SK-N-SH (cell line): Measurements from ENCODE around the gene METTL25B. TPM values are rescaled to one million over a fixed set of nuclear protein-coding genes. Genes with fewer than 3 reads are reported as not detected.
A peak's percentile ranks its signal among the peaks of the same experiment; 100 is the strongest.

ENCODE experiments used
- CTCF ChIA-PET: fragments of 300-600, 350-600 bp; formaldehyde crosslinking; extraction: SDS; loops from one replicate; lab custom pipeline; 2021; lab: Yijun Ruan, JAX
- POLR2A ChIA-PET: fragments of 350-600 bp; sonication (Branson Sonifier 250); formaldehyde crosslinking; extraction: SDS; loops from one replicate; lab custom pipeline; 2020; ENCODE audit warnings: antibody characterized with exemption, inconsistent platforms; lab: Yijun Ruan, JAX
- DNase-seq: peaks from one replicate; pipeline ENCODE4 v3.0.0; 2012
- H2AFZ ChIP-seq: fragments of 200-600 bp; sonication (generic); 2 replicates; pipeline ENCODE4 v1.8.1; 2016; ENCODE audit warnings: antibody characterized with exemption, mild to moderate bottlenecking, low read depth
- H3F3A ChIP-seq: fragments of 200-600 bp; sonication (generic); replicated peaks from 2 replicates; pipeline ENCODE3; 2016; ENCODE audit warnings: antibody characterized with exemption, mild to moderate bottlenecking; ENCODE audit not compliant: insufficient read depth
- H3K27ac ChIP-seq, 2 experiments: fragments of 200-500 bp in 1 of 2; fragments of 200-600 bp in 1 of 2; sonication (Bioruptor generic) in 1 of 2; sonication (generic), shearing (Covaris generic) in 1 of 2; 2 replicates each; pipeline versions ENCODE4 v1.5.1 to v1.6.1; 2014 to 2016; ENCODE audit warnings: low read depth in 2 of 2, inconsistent platforms in 1 of 2, low read length in 1 of 2, mild to moderate bottlenecking in 1 of 2, mixed read lengths in 1 of 2
- H3K27me3 ChIP-seq: fragments of 200-600 bp; sonication (generic), shearing (Covaris generic); 2 replicates; pipeline ENCODE4 v1.6.1; 2016; ENCODE audit warnings: mixed run types; ENCODE audit not compliant: insufficient read depth
- H3K36me3 ChIP-seq, 2 experiments: fragments of 200-500 bp in 1 of 2; fragments of 200-600 bp in 1 of 2; sonication (Bioruptor generic) in 1 of 2; sonication (generic) in 1 of 2; replicated peaks in 1 of 2; 2 replicates each; pipeline versions ENCODE3 to v1.5.1; 2014 to 2016; ENCODE audit warnings: low read length in 1 of 2, mild to moderate bottlenecking in 1 of 2; ENCODE audit not compliant: insufficient read depth in 2 of 2, control insufficient read depth in 1 of 2
- H3K4me1 ChIP-seq, 2 experiments: fragments of 200-500 bp in 1 of 2; fragments of 200-600 bp in 1 of 2; sonication (Bioruptor generic) in 1 of 2; sonication (generic), shearing (Covaris generic) in 1 of 2; 2 replicates each; pipeline versions ENCODE4 v1.5.1 to v1.6.1; 2014 to 2016; ENCODE audit warnings: low read depth in 1 of 2, low read length in 1 of 2, mixed run types in 1 of 2; ENCODE audit not compliant: insufficient read depth in 2 of 2, control insufficient read depth in 1 of 2
- H3K4me2 ChIP-seq: fragments of 200-600 bp; sonication (generic), shearing (Covaris generic); 2 replicates; pipeline ENCODE4 v1.6.1; 2017; ENCODE audit warnings: mixed run types
- H3K4me3 ChIP-seq, 2 experiments: fragments of 200-500 bp in 1 of 2; fragments of 200-600 bp in 1 of 2; sonication (Bioruptor generic) in 1 of 2; sonication (generic), shearing (Covaris generic) in 1 of 2; 2 replicates each; pipeline versions ENCODE4 v1.5.1 to v1.8.1; 2014 to 2016; ENCODE audit warnings: low read depth in 2 of 2, inconsistent platforms in 1 of 2, low read length in 1 of 2, mild to moderate bottlenecking in 1 of 2, mixed read lengths in 1 of 2, moderate library complexity in 1 of 2
- H3K79me2 ChIP-seq: fragments of 200-600 bp; sonication (generic); 2 replicates; pipeline ENCODE4 v1.8.1; 2017; ENCODE audit warnings: mild to moderate bottlenecking; ENCODE audit not compliant: insufficient read depth
- H3K9ac ChIP-seq: fragments of 200-600 bp; sonication (generic); 2 replicates; pipeline ENCODE4 v1.6.1; 2017; ENCODE audit warnings: mixed run types
- H3K9me2 ChIP-seq: fragments of 200-600 bp; sonication (generic); 2 replicates; pipeline ENCODE4 v1.6.1; 2017; ENCODE audit warnings: mixed run types
- H3K9me3 ChIP-seq: fragments of 200-600 bp; sonication (generic); 2 replicates; pipeline ENCODE4 v1.6.1; 2017; ENCODE audit warnings: mixed run types, mild to moderate bottlenecking, moderate library complexity
- H4K20me1 ChIP-seq: fragments of 200-600 bp; sonication (generic); 2 replicates; pipeline ENCODE4 v1.6.1; 2017; ENCODE audit warnings: mild to moderate bottlenecking, mixed run types; ENCODE audit not compliant: insufficient read depth
- EZH2phosphoT487 ChIP-seq: fragments of 200-600 bp; sonication (generic); IDR thresholded peaks from 2 replicates; pipeline ENCODE4 v1.6.1; 2017; ENCODE audit warnings: low read depth, mixed run types, mild to moderate bottlenecking, antibody characterized with exemption, moderate library complexity, borderline replicate concordance
- FOSL2 ChIP-seq: IDR thresholded peaks from 2 replicates; pipeline ENCODE4 v1.4.0; 2012; ENCODE audit warnings: low read depth, mild to moderate bottlenecking, moderate library complexity, borderline replicate concordance
- FOXM1 ChIP-seq: IDR thresholded peaks from 2 replicates; pipeline ENCODE4 v1.4.0; 2012; ENCODE audit warnings: low read depth, mild to moderate bottlenecking
- GABPA ChIP-seq: IDR thresholded peaks from 2 replicates; pipeline ENCODE4 v1.4.0; 2012; ENCODE audit warnings: low read depth, mild to moderate bottlenecking
- GATA2 ChIP-seq: sonication (generic); formaldehyde crosslinking; IDR thresholded peaks from 2 replicates; pipeline ENCODE4 v1.5.0; 2020; ENCODE audit warnings: mild to moderate bottlenecking, missing genetic modification reagents
- MEF2A ChIP-seq: IDR thresholded peaks from 2 replicates; pipeline ENCODE4 v1.4.0; 2012; ENCODE audit warnings: low read depth, borderline replicate concordance
- NFIC ChIP-seq: IDR thresholded peaks from 2 replicates; pipeline ENCODE4 v1.4.0; 2012; ENCODE audit warnings: borderline replicate concordance
- NRF1 ChIP-seq: IDR thresholded peaks from 2 replicates; pipeline ENCODE4 v1.6.1; 2012; ENCODE audit warnings: low read depth, mild to moderate bottlenecking, low read length
- PBX3 ChIP-seq: IDR thresholded peaks from 2 replicates; pipeline ENCODE4; 2012
- RAD21 ChIP-seq: IDR thresholded peaks from 2 replicates; pipeline ENCODE4 v1.6.1; 2012; ENCODE audit warnings: mild to moderate bottlenecking, low read length
- SIN3A ChIP-seq: IDR thresholded peaks from 2 replicates; pipeline ENCODE4 v1.6.1; 2012; ENCODE audit warnings: low read depth, mild to moderate bottlenecking, low read length, moderate library complexity, borderline replicate concordance
- TAF1 ChIP-seq: IDR thresholded peaks from 2 replicates; pipeline ENCODE4 v1.6.1; 2012; ENCODE audit warnings: low read depth, mild to moderate bottlenecking, low read length, moderate library complexity, borderline replicate concordance
- TEAD4 ChIP-seq: IDR thresholded peaks from 2 replicates; pipeline ENCODE4 v1.4.0; 2012; ENCODE audit warnings: mild to moderate bottlenecking, borderline replicate concordance; ENCODE audit not compliant: insufficient read depth
- USF2 ChIP-seq: fragments of 150-350 bp; IDR thresholded peaks from 2 replicates; pipeline ENCODE4 v1.6.1; 2017; ENCODE audit warnings: antibody characterized with exemption, low read length, low read depth, borderline replicate concordance
- YY1 ChIP-seq: IDR thresholded peaks from 2 replicates; pipeline ENCODE4 v1.4.0; 2012; ENCODE audit warnings: low read depth, mild to moderate bottlenecking
- WGBS: methylation state at CpG from one replicate; pipeline ENCODE4 v1.1.6; 2017; ENCODE audit warnings: low lambda C conversion rate; 5-methylcytosine and 5-hydroxymethylcytosine counted together
- polyA plus RNA-seq, 3 experiments: library from polyadenylated mRNA; depleted of rRNA; stranded (reverse); fragments of >200 nt; gene quantifications; 2 replicates each; pipeline ENCODE4 v1.2.3, GENCODE V29; 2012
- TF ChIP-seq, protein P1 (sequence below): fragments of 150-350 bp; IDR thresholded peaks from 2 replicates; pipeline ENCODE4 v1.6.1; 2016; ENCODE audit warnings: mild to moderate bottlenecking, low read depth, low read length
- TF ChIP-seq, protein P2 (sequence below): IDR thresholded peaks from 2 replicates; pipeline ENCODE4 v1.6.1; 2012; ENCODE audit warnings: mild to moderate bottlenecking, low read depth, low read length, moderate library complexity
- TF ChIP-seq, protein P3 (sequence below): fragments of 200-600 bp; sonication (generic); IDR thresholded peaks from 2 replicates; pipeline ENCODE4 v1.6.1; 2017; ENCODE audit warnings: antibody characterized with exemption, mild to moderate bottlenecking, moderate library complexity

The METTL25B gene
- polyA plus RNA-seq, 1 of the 3 experiments (the other 2 are of a cell fraction), result 20.1 TPM

- TF ChIP-seq YY1 (no peak), EZH2phosphoT487 (no peak), GATA2 (no peak), USF2 (no peak), GABPA (no peak), NRF1 (no peak), PBX3 (no peak), FOXM1 (no peak), SIN3A (no peak), NFIC (no peak)
- TF ChIP-seq, protein P1, sequence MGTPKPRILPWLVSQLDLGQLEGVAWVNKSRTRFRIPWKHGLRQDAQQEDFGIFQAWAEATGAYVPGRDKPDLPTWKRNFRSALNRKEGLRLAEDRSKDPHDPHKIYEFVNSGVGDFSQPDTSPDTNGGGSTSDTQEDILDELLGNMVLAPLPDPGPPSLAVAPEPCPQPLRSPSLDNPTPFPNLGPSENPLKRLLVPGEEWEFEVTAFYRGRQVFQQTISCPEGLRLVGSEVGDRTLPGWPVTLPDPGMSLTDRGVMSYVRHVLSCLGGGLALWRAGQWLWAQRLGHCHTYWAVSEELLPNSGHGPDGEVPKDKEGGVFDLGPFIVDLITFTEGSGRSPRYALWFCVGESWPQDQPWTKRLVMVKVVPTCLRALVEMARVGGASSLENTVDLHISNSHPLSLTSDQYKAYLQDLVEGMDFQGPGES, result no peak
- TF ChIP-seq, all 33 proteins: peak for 4
These were observed 1.6 kb upstream of the METTL25B start (continued) for GRCh38 chr1:156726549-156727226.

DNA sequence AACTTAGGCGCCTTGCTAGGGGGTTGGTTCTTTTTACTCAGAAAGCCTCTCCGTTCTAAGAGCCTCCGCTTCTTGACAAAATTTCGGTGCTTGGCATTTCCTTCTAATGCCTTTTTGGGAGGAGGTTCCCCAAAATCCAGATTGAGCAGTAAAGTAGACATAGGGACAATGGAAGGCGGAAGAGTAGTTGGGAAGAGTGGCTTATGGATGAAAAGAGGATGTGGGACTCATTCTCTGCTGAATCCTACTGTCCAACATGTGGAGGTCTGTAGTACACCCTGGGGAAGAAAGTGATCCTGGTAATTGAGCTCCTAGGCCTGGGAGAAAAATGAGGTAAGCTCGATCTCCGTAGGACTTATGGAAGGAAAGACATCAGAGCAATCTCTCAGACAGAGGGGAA is 777 bp upstream of the METTL25B start:
- Histone ChIP-seq H2AFZ (no peak overlapping the region), H3F3A (peaks cover 13% of the 10 kb centered on the region), H3K9ac (peak overlapping the region; percentile 93), H3K4me1 (peaks cover 28 to 57% of the 10 kb centered on the region in 2 experiments), H3K4me2 (peak overlapping the region; percentile 89), H3K9me3 (no peaks in the 10 kb centered on the region), H3K4me3 (peak overlapping the region; percentile 76 to 87), H4K20me1 (peaks cover 41% of the 10 kb centered on the region), H3K36me3 (peaks cover 24 to 32% of the 10 kb centered on the region in 2 experiments), H3K79me2 (peaks cover 78% of the 10 kb centered on the region), H3K9me2 (no peaks in the 10 kb centered on the region)
- CTCF ChIA-PET, result interaction anchor here (0.7 to 38.0 kb wide), 23 partner anchors 14 to 207 kb away, joined by 3 to 2702 read pairs (median 15); partner anchors contain the start of genes CRABP2, HDGF, INSRR and MRPL24
- WGBS, result 41% methylated on average over 7 of the region's 7 CpGs
- POLR2A ChIA-PET, result interaction anchor here (0.8 to 3.6 kb wide), 8 partner anchors 12 to 134 kb away, joined by 3 to 25 read pairs (median 4); partner anchors contain the start of genes HDGF and PRCC
- no peak for DNase-seq
- no peak for TF ChIP-seq FOSL2
- TF ChIP-seq NRF1, result no peak
- TF ChIP-seq TAF1, result no peak
- no peak for TF ChIP-seq NFIC
- no peak for TF ChIP-seq FOXM1
- TF ChIP-seq, protein P2, sequence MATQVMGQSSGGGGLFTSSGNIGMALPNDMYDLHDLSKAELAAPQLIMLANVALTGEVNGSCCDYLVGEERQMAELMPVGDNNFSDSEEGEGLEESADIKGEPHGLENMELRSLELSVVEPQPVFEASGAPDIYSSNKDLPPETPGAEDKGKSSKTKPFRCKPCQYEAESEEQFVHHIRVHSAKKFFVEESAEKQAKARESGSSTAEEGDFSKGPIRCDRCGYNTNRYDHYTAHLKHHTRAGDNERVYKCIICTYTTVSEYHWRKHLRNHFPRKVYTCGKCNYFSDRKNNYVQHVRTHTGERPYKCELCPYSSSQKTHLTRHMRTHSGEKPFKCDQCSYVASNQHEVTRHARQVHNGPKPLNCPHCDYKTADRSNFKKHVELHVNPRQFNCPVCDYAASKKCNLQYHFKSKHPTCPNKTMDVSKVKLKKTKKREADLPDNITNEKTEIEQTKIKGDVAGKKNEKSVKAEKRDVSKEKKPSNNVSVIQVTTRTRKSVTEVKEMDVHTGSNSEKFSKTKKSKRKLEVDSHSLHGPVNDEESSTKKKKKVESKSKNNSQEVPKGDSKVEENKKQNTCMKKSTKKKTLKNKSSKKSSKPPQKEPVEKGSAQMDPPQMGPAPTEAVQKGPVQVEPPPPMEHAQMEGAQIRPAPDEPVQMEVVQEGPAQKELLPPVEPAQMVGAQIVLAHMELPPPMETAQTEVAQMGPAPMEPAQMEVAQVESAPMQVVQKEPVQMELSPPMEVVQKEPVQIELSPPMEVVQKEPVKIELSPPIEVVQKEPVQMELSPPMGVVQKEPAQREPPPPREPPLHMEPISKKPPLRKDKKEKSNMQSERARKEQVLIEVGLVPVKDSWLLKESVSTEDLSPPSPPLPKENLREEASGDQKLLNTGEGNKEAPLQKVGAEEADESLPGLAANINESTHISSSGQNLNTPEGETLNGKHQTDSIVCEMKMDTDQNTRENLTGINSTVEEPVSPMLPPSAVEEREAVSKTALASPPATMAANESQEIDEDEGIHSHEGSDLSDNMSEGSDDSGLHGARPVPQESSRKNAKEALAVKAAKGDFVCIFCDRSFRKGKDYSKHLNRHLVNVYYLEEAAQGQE, result no peak
- TF ChIP-seq RAD21, result no peak
- TF ChIP-seq MEF2A, result no peak
- no peak for TF ChIP-seq SIN3A
- TF ChIP-seq, protein P3, sequence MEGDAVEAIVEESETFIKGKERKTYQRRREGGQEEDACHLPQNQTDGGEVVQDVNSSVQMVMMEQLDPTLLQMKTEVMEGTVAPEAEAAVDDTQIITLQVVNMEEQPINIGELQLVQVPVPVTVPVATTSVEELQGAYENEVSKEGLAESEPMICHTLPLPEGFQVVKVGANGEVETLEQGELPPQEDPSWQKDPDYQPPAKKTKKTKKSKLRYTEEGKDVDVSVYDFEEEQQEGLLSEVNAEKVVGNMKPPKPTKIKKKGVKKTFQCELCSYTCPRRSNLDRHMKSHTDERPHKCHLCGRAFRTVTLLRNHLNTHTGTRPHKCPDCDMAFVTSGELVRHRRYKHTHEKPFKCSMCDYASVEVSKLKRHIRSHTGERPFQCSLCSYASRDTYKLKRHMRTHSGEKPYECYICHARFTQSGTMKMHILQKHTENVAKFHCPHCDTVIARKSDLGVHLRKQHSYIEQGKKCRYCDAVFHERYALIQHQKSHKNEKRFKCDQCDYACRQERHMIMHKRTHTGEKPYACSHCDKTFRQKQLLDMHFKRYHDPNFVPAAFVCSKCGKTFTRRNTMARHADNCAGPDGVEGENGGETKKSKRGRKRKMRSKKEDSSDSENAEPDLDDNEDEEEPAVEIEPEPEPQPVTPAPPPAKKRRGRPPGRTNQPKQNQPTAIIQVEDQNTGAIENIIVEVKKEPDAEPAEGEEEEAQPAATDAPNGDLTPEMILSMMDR, result no peak
- no peak for TF ChIP-seq TEAD4
- no peak for TF ChIP-seq GABPA
- no peak for TF ChIP-seq EZH2phosphoT487
- TF ChIP-seq, all 33 proteins: peak for 0
- no peaks in the 10 kb centered on the region for H3K27me3 ChIP-seq
- peak overlapping the region; percentile 83 to 88; a peak in 3 of 4 replicates for H3K27ac ChIP-seq
